HEK293 (cell line): ENCODE results near the gene BEGAIN.

ENCODE experiments used
- CTCF ChIA-PET: fragments of 350-600 bp; formaldehyde crosslinking; extraction: SDS; loops from one replicate; lab custom pipeline; 2021; ENCODE audit warnings: antibody characterized with exemption; lab: Yijun Ruan, JAX
- POLR2A ChIA-PET: fragments of 300-600 bp; formaldehyde crosslinking; extraction: SDS; loops from one replicate; lab custom pipeline; 2020; ENCODE audit warnings: antibody characterized with exemption, inconsistent platforms; lab: Yijun Ruan, JAX
- H3K27ac ChIP-seq: fragments of 200-500 bp; sonication (Bioruptor generic); 2 replicates; pipeline ENCODE4 v1.5.1; 2014; ENCODE audit warnings: low read depth, low read length, control low read depth, inconsistent platforms; ENCODE audit errors: extremely low read depth
- H3K36me3 ChIP-seq, 2 experiments: fragments of 200-500 bp in 1 of 2; sonication (Bioruptor generic) in 1 of 2; 1 replicate in 1 of 2; 2 replicates in 1 of 2; pipeline ENCODE4 v1.5.1; 2014 to 2017; ENCODE audit warnings: inconsistent platforms in 2 of 2, low read length in 2 of 2; ENCODE audit not compliant: control insufficient read depth in 2 of 2, insufficient read depth in 1 of 2
- H3K4me1 ChIP-seq: fragments of 200-500 bp; sonication (Bioruptor generic); 2 replicates; pipeline ENCODE4 v1.5.1; 2014; ENCODE audit warnings: mild to moderate bottlenecking, low read length, inconsistent platforms; ENCODE audit not compliant: control insufficient read depth, insufficient read depth
- H3K4me3 ChIP-seq: 2 replicates; pipeline ENCODE4 v1.5.1; 2011; ENCODE audit warnings: low read depth, mild to moderate bottlenecking, control low read depth, low read length, moderate library complexity
- H3K9me3 ChIP-seq: fragments of 200-500 bp; sonication (Bioruptor generic); 2 replicates; pipeline ENCODE4 v1.5.1; 2014; ENCODE audit warnings: low read depth, low read length, inconsistent platforms; ENCODE audit not compliant: control insufficient read depth, insufficient read depth
- IKZF3 ChIP-seq: fragments of 450-650 bp; IDR thresholded peaks from 2 replicates; pipeline ENCODE4 v1.5.0; 2018; ENCODE audit warnings: missing biosample characterization, mild to moderate bottlenecking, missing genetic modification characterization, moderate library complexity
- KLF7 ChIP-seq: fragments of 450-650 bp; formaldehyde crosslinking; IDR thresholded peaks from 2 replicates; pipeline ENCODE4 v1.5.1; 2016; ENCODE audit warnings: missing biosample characterization, missing genetic modification characterization, borderline replicate concordance
- MYNN ChIP-seq: fragments of 450-650 bp; formaldehyde crosslinking; IDR thresholded peaks from 2 replicates; pipeline ENCODE4 v1.5.1; 2016; ENCODE audit warnings: missing biosample characterization, missing genetic modification characterization, borderline replicate concordance
- OSR2 ChIP-seq: fragments of 450-650 bp; formaldehyde crosslinking; IDR thresholded peaks from 2 replicates; pipeline ENCODE4 v1.5.1; 2016; ENCODE audit warnings: missing biosample characterization, missing genetic modification characterization
- PRDM1 ChIP-seq: fragments of 450-650 bp; formaldehyde crosslinking; IDR thresholded peaks from 2 replicates; pipeline ENCODE4; 2016; ENCODE audit warnings: missing biosample characterization, missing genetic modification characterization
- SCRT1 ChIP-seq: fragments of 450-650 bp; formaldehyde crosslinking; IDR thresholded peaks from 2 replicates; pipeline ENCODE4 v1.5.1; 2016; ENCODE audit warnings: missing biosample characterization, missing genetic modification characterization, borderline replicate concordance
- SCRT2 ChIP-seq: fragments of 450-650 bp; formaldehyde crosslinking; IDR thresholded peaks from 2 replicates; pipeline ENCODE4 v1.5.1; 2016; ENCODE audit warnings: missing biosample characterization, missing genetic modification characterization
- ZBTB20 ChIP-seq: fragments of 450-650 bp; formaldehyde crosslinking; IDR thresholded peaks from 2 replicates; pipeline ENCODE4 v1.5.1; 2016; ENCODE audit warnings: missing biosample characterization, missing genetic modification characterization
- ZEB2 ChIP-seq: fragments of 450-650 bp; formaldehyde crosslinking; IDR thresholded peaks from 2 replicates; pipeline ENCODE4 v1.5.1; 2016; ENCODE audit warnings: missing biosample characterization, missing genetic modification characterization
- ZNF138 ChIP-seq: fragments of 450-650 bp; formaldehyde crosslinking; IDR thresholded peaks from 2 replicates; pipeline ENCODE4 v1.5.1; 2016; ENCODE audit warnings: missing biosample characterization, missing genetic modification characterization, borderline replicate concordance
- ZNF146 ChIP-seq: fragments of 450-650 bp; formaldehyde crosslinking; IDR thresholded peaks from 2 replicates; pipeline ENCODE4 v1.5.1; 2016; ENCODE audit warnings: missing biosample characterization, missing genetic modification characterization
- ZNF2 ChIP-seq: fragments of 450-650 bp; formaldehyde crosslinking; IDR thresholded peaks from 2 replicates; pipeline ENCODE4 v1.5.1; 2016; ENCODE audit warnings: missing biosample characterization, missing genetic modification characterization
- ZNF223 ChIP-seq: fragments of 450-650 bp; formaldehyde crosslinking; IDR thresholded peaks from 2 replicates; pipeline ENCODE4 v1.5.1; 2016; ENCODE audit warnings: missing biosample characterization, missing genetic modification characterization
- ZNF292 ChIP-seq: fragments of 450-650 bp; formaldehyde crosslinking; IDR thresholded peaks from 2 replicates; pipeline ENCODE4 v1.5.1; 2016; ENCODE audit warnings: low read depth, missing biosample characterization, missing genetic modification characterization, borderline replicate concordance
- ZNF529 ChIP-seq: fragments of 450-650 bp; formaldehyde crosslinking; IDR thresholded peaks from 2 replicates; pipeline ENCODE4 v1.5.1; 2017; ENCODE audit warnings: missing genetic modification characterization, missing biosample characterization; ENCODE audit not compliant: insufficient replicate concordance
- ZNF558 ChIP-seq: fragments of 450-650 bp; formaldehyde crosslinking; IDR thresholded peaks from 2 replicates; pipeline ENCODE4 v1.5.1; 2016; ENCODE audit warnings: missing biosample characterization, missing genetic modification characterization
- ZNF624 ChIP-seq: fragments of 450-650 bp; formaldehyde crosslinking; IDR thresholded peaks from 2 replicates; pipeline ENCODE4 v1.5.1; 2017; ENCODE audit warnings: missing biosample characterization, missing genetic modification characterization
- ZNF629 ChIP-seq: fragments of 450-650 bp; formaldehyde crosslinking; IDR thresholded peaks from 2 replicates; pipeline ENCODE4 v1.5.1; 2017; ENCODE audit warnings: missing biosample characterization, missing genetic modification characterization
- ZSCAN16 ChIP-seq: fragments of 450-650 bp; formaldehyde crosslinking; IDR thresholded peaks from 2 replicates; pipeline ENCODE4 v1.5.1; 2016; ENCODE audit warnings: missing biosample characterization, missing genetic modification characterization
- ZSCAN4 ChIP-seq: fragments of 450-650 bp; formaldehyde crosslinking; IDR thresholded peaks from 2 replicates; pipeline ENCODE4 v1.5.1; 2017; ENCODE audit warnings: missing biosample characterization, missing genetic modification characterization

The BEGAIN gene

DNA sequence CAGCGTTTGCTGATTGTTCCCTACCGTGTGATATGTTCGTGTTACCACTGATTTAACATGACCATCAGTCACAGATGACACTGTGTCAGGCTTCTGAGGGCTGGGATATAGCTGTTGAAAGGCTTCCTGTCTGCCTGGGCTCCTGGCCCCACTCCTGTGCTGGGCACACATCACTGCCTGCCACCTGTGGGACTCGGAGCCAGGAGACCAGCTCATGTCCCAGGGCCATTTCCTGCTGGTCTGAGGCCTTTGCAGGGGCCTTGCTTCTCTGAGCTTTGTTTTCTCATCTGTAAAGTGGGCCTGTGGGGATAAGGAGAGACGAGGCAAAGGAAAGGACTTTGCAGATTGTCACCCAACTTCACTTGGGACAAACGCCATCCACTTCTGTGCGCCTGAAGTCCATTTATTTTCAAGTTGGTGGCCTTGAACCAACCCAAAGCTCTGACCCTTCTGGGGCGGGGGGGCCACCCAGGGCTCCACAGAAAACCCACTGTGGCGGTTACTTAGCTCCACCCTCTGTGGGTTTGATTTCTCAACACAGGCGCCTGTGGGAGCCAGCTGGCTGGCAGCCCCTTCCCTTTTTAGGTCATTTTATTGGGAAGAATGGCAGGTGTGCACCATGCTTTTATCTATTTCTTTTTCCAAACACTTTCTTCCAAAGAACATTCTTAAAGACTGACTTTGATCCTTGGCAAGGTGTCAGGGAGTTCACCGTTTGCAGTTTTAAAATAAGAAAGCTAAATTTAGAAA lies 54.1 kb downstream of the BEGAIN start:
- POLR2A ChIA-PET: no interaction called here
- Histone ChIP-seq H3K27ac (no peak overlapping the region), H3K4me1 (no peaks in the 10 kb centered on the region), H3K4me3 (no peak overlapping the region), H3K36me3 (no peaks in the 10 kb centered on the region), H3K9me3 (no peaks in the 10 kb centered on the region)
- TF ChIP-seq ZNF624 (tag by site-specific recombination): no peak
- TF ChIP-seq ZNF292 (tag by site-specific recombination): no peak
- no peak for TF ChIP-seq ZEB2 (tag by site-specific recombination)
- no peak for TF ChIP-seq ZNF558 (tag by site-specific recombination)
- no peak for TF ChIP-seq ZNF223
- no peak for TF ChIP-seq ZNF138
- no peak for TF ChIP-seq ZNF146 (tag by site-specific recombination)
- no peak for TF ChIP-seq KLF7
- no peak for TF ChIP-seq MYNN (tag by site-specific recombination)
- TF ChIP-seq SCRT2 (tag by site-specific recombination): peak; percentile 56
- TF ChIP-seq OSR2: no peak
- TF ChIP-seq SCRT1: 0 out of 2 replicates have a peak, but pooled peaks have one; percentile 43
- no peak for TF ChIP-seq ZSCAN16 (tag by site-specific recombination)
- no peak for TF ChIP-seq ZNF2 (tag by site-specific recombination)
- TF ChIP-seq ZBTB20 (tag by site-specific recombination): no peak
- CTCF ChIA-PET: interaction anchor here (0.6 to 1.1 kb wide), 5 partner anchors 9 to 1144 kb away, joined by 3 to 5 read pairs (median 3); no protein-coding TSS in a partner anchor

- Histone ChIP-seq H3K36me3 (no peaks in the 10 kb centered on the region), H3K4me3 (no peak overlapping the region), H3K4me1 (no peaks in the 10 kb centered on the region), H3K27ac (no peak overlapping the region), H3K9me3 (no peaks in the 10 kb centered on the region)
- CTCF ChIA-PET: interaction anchor here (0.6 to 0.9 kb wide), 2 partner anchors 114 to 147 kb away, joined by 3 read pairs; no protein-coding TSS in a partner anchor
- POLR2A ChIA-PET: no interaction called here
- TF ChIP-seq ZSCAN4 (tag by site-specific recombination) (no peak), ZNF629 (tag by site-specific recombination) (no peak), PRDM1 (tag by site-specific recombination) (no peak), ZNF529 (tag by site-specific recombination) (no peak), IKZF3 (no peak)
These were observed 54.9 kb downstream of the BEGAIN start for GRCh38 chr14:100532154-100532861.
